ENCODE results near the gene GALC.

Gene GALC

GRCh38 chr14:87935081-87935828 is 57.7 kb downstream of the GALC start:
- no peak for DNase-seq (ENCODE audit: low read depth)
- no peak overlapping the region for H3K4me3 ChIP-seq (ENCODE audit: control insufficient read depth, low read depth, low read length)
- no peak for TF ChIP-seq CTCF (IDR thresholded peaks at IDR 0.05; ENCODE audit: control insufficient read depth, insufficient read depth, low read depth, low read length, missing control alignments)

GRCh38 chr14:87934185-87934584 is 58.8 kb downstream of the GALC start:
- DNase-seq (ENCODE audit: low read depth) = no peak
- no peak for TF ChIP-seq CTCF (IDR thresholded peaks at IDR 0.05; ENCODE audit: control insufficient read depth, insufficient read depth, low read depth, low read length, missing control alignments)
- no peak overlapping the region for H3K4me3 ChIP-seq (ENCODE audit: control insufficient read depth, low read depth, low read length)

GRCh38 chr14:87916886-87917275 is 76.1 kb downstream of the GALC start:
- no peak overlapping the region for H3K4me3 ChIP-seq (ENCODE audit: control insufficient read depth, low read depth, low read length)
- no peak for DNase-seq (ENCODE audit: low read depth)
- TF ChIP-seq CTCF (IDR thresholded peaks at IDR 0.05; ENCODE audit: control insufficient read depth, insufficient read depth, low read depth, low read length, missing control alignments) = no peak

GRCh38 chr14:87916103-87916885 is 76.7 kb downstream of the GALC start:
- no peak overlapping the region for H3K4me3 ChIP-seq (ENCODE audit: control insufficient read depth, low read depth, low read length)
- no peak for TF ChIP-seq CTCF (IDR thresholded peaks at IDR 0.05; ENCODE audit: control insufficient read depth, insufficient read depth, low read depth, low read length, missing control alignments)
- no peak for DNase-seq (ENCODE audit: low read depth)

GRCh38 chr14:87908550-87908949 is 84.4 kb downstream of the GALC start:
- TF ChIP-seq CTCF (IDR thresholded peaks at IDR 0.05; ENCODE audit: control insufficient read depth, insufficient read depth, low read depth, low read length, missing control alignments) = no peak
- H3K4me3 ChIP-seq (ENCODE audit: control insufficient read depth, low read depth, low read length) = no peak overlapping the region
- DNase-seq (ENCODE audit: low read depth) = no peak

GRCh38 chr14:87901652-87902051 is 91.3 kb downstream of the GALC start:
- DNase-seq (ENCODE audit: low read depth) = no peak
- H3K4me3 ChIP-seq (ENCODE audit: control insufficient read depth, low read depth, low read length) = no peak overlapping the region
- TF ChIP-seq CTCF (IDR thresholded peaks at IDR 0.05; ENCODE audit: control insufficient read depth, insufficient read depth, low read depth, low read length, missing control alignments) = no peak

All from AG09309 (cell line).